ENCODE measurements around the gene P3H4. TPM values are rescaled to one million over a fixed set of nuclear protein-coding genes. Genes with fewer than 3 reads are reported as not detected.

The P3H4 gene
- total RNA-seq, 2 experiments from 2014 or later: 2.2 TPM; not detected in 1

GRCh38 chr17:41772218-41772585 lies 39.5 kb downstream of the P3H4 start:
- Histone ChIP-seq H3K9me3 (ENCODE audit: low read length) (no peaks in the 10 kb centered on the region), H3K4me2 (ENCODE audit: low read length) (peak overlapping the region; percentile 76), H3K9me2 (ENCODE audit: insufficient read depth, low read length) (no peaks in the 10 kb centered on the region), H3K4me3 (ENCODE audit: low read depth, low read length, poor library complexity, severe bottlenecking) (peak overlapping the region; percentile 74), H3K27ac (ENCODE audit: low read depth, low read length, poor library complexity, severe bottlenecking) (no peak overlapping the region), H3K4me1 (ENCODE audit: insufficient read depth, low read length, poor library complexity, severe bottlenecking) (peaks cover 29% of the 10 kb centered on the region), H3K79me2 (ENCODE audit: insufficient read depth, low read depth, low read length) (no peaks in the 10 kb centered on the region), H2AFZ (ENCODE audit: low read length) (peak overlapping the region; percentile 77; the same call in 1 of the 2 replicates), H4K20me1 (ENCODE audit: insufficient read depth, low read length) (no peaks in the 10 kb centered on the region), H3K36me3 (ENCODE audit: insufficient read depth, low read length) (peaks cover 14% of the 10 kb centered on the region)
- no TSS peak for BruUV-seq (replicated peaks)
- ChIA-PET POLR2A (interaction anchor here (1.5 kb wide), 1 partner anchor 14 kb away, joined by 3 read pairs; no protein-coding TSS in a partner anchor), CTCF (ENCODE audit: unreplicated experiment) (no interaction called here)
- no peak for TF ChIP-seq EZH2phosphoT487 (IDR thresholded peaks at IDR 0.05; ENCODE audit: borderline replicate concordance, low read depth, low read length)
- no peak for TF ChIP-seq CTCF (conservative IDR thresholded peaks at IDR 0.05; ENCODE audit: low read length)
- DNase-seq (ENCODE audit: low spot score): no peak
- intact Hi-C loops (cut with micrococcal nuclease; ENCODE audit: unreplicated experiment): no loop called here

DNA sequence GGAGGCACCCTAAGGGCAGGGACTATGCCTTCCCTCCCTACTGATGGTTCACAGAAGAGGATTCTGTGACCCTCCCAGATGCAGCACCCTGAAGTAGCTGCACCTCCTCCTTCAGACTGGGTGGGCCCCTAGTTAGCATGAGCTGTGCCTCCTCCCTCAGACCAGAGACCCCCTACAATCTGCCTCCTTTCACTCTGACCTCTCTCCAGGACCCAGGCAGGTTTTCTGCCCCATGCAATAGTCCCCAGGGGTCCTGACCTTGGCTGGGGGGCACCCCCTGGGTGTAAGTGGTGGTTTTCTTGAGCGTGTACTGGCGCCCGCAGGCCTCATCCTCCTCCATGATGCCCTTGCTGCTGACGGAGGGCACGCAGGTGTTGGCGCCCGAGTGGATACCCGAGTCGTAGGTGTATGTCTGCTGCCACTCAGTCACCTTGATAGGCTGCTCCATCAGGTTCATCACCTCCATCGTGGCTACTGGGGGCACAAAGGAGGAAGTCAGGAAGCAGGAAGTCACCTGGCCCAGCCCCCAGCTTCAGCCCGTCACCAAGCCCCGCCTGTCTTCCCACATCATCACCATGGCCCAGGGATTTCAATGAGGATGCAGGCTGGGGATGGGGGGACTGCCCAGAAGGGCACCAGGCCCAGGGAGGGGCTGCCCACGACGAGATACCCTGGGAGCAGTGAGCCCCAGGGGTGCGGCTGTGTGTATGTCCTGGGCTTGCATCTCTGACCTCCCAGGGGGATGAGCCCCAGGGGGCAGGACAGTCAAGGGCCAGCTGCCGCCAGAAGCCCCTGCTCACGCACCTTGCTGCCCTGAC lies 40.2 kb downstream of the P3H4 start:
- Histone ChIP-seq H3K4me3 (ENCODE audit: low read depth, low read length, poor library complexity, severe bottlenecking) (peak overlapping the region; percentile 74), H3K27ac (ENCODE audit: low read depth, low read length, poor library complexity, severe bottlenecking) (peak overlapping the region; percentile 7), H3K9me2 (ENCODE audit: insufficient read depth, low read length) (no peaks in the 10 kb centered on the region), H3K4me1 (ENCODE audit: insufficient read depth, low read length, poor library complexity, severe bottlenecking) (peaks cover 29% of the 10 kb centered on the region), H2AFZ (ENCODE audit: low read length) (peak overlapping the region; percentile 77; the same call in 1 of the 2 replicates), H3K36me3 (ENCODE audit: insufficient read depth, low read length) (peaks cover 19% of the 10 kb centered on the region), H3K79me2 (ENCODE audit: insufficient read depth, low read depth, low read length) (no peaks in the 10 kb centered on the region), H3K4me2 (ENCODE audit: low read length) (peak overlapping the region; percentile 76), H3K9me3 (ENCODE audit: low read length) (no peaks in the 10 kb centered on the region), H4K20me1 (ENCODE audit: insufficient read depth, low read length) (no peaks in the 10 kb centered on the region)
- ChIA-PET POLR2A (interaction anchor here (1.5 kb wide), 1 partner anchor 14 kb away, joined by 3 read pairs; no protein-coding TSS in a partner anchor), CTCF (ENCODE audit: unreplicated experiment) (no interaction called here)
- DNase-seq (ENCODE audit: low spot score): peak; percentile 60
- TF ChIP-seq EZH2phosphoT487 (IDR thresholded peaks at IDR 0.05; ENCODE audit: borderline replicate concordance, low read depth, low read length) (no peak), CTCF (conservative IDR thresholded peaks at IDR 0.05; ENCODE audit: low read length) (no peak)
- intact Hi-C loops (cut with micrococcal nuclease; ENCODE audit: unreplicated experiment): no loop called here
- BruUV-seq (replicated peaks): TSS peak; percentile 78

DNA sequence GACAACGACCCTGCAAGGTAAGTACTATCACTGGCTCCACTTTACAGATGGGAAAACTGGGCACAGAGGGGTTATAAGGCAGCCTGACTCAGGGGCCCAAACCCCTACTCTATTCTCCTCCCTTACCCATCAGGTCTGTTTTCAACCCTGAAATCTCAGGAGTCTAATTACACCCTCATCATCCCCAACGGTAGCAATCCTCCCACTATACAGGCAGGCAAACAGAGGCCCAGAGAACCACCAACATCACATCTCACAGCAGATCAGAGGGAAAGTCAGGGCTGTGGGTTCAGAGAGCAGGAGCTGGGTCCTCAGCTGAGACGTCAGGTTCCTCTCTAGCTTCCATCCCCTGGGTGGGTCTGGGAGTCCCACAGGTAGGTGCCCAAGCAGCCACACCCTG lies 41.8 kb downstream of the P3H4 start:
- intact Hi-C loops (cut with micrococcal nuclease; ENCODE audit: unreplicated experiment): no loop called here
- DNase-seq (ENCODE audit: low spot score): no peak
- Histone ChIP-seq H3K4me1 (ENCODE audit: insufficient read depth, low read length, poor library complexity, severe bottlenecking) (peaks cover 29% of the 10 kb centered on the region), H4K20me1 (ENCODE audit: insufficient read depth, low read length) (no peaks in the 10 kb centered on the region), H2AFZ (ENCODE audit: low read length) (no peak overlapping the region), H3K36me3 (ENCODE audit: insufficient read depth, low read length) (peaks cover 24% of the 10 kb centered on the region), H3K27ac (ENCODE audit: low read depth, low read length, poor library complexity, severe bottlenecking) (no peak overlapping the region), H3K9me3 (ENCODE audit: low read length) (no peaks in the 10 kb centered on the region), H3K9me2 (ENCODE audit: insufficient read depth, low read length) (no peaks in the 10 kb centered on the region), H3K79me2 (ENCODE audit: insufficient read depth, low read depth, low read length) (no peaks in the 10 kb centered on the region), H3K4me2 (ENCODE audit: low read length) (peak overlapping the region; percentile 76), H3K4me3 (ENCODE audit: low read depth, low read length, poor library complexity, severe bottlenecking) (peak overlapping the region; percentile 74)
- ChIA-PET CTCF (ENCODE audit: unreplicated experiment) (interaction anchor here (0.5 kb wide), 1 partner anchor 275 kb away, joined by 4 read pairs; no protein-coding TSS in a partner anchor), POLR2A (no interaction called here)
- no TSS peak for BruUV-seq (replicated peaks)
- TF ChIP-seq EZH2phosphoT487 (IDR thresholded peaks at IDR 0.05; ENCODE audit: borderline replicate concordance, low read depth, low read length) (no peak), CTCF (conservative IDR thresholded peaks at IDR 0.05; ENCODE audit: low read length) (no peak)

Data from OCI-LY7 (cell line).